H9 (cell line): ENCODE results near the gene KREMEN2. TPM values are rescaled to one million over a fixed set of nuclear protein-coding genes. Genes with fewer than 3 reads are reported as not detected.

Source experiments
- DNase-seq: peaks from one replicate; pipeline ENCODE4 v3.0.0-alpha.2; 2017
- H2AFZ ChIP-seq: one replicate; pipeline ENCODE4 v1.6.1; 2013; ENCODE audit warnings: mild to moderate bottlenecking, low read length, control low read depth, moderate library complexity
- H2AK5ac ChIP-seq: 2 replicates; pipeline ENCODE4 v1.6.1; 2013; ENCODE audit warnings: low read length, control low read depth, mixed read lengths; ENCODE audit not compliant: insufficient read length
- H2BK120ac ChIP-seq: one replicate; pipeline ENCODE4 v1.6.1; 2013; ENCODE audit warnings: low read depth, mild to moderate bottlenecking, low read length, control low read depth, inconsistent platforms; ENCODE audit not compliant: poor library complexity, severe bottlenecking
- H2BK12ac ChIP-seq: 2 replicates; pipeline ENCODE4 v1.6.1; 2013; ENCODE audit warnings: low read length, control low read depth, mixed read lengths, low read depth; ENCODE audit not compliant: insufficient read length
- H2BK15ac ChIP-seq: 2 replicates; pipeline ENCODE4 v1.6.1; 2013; ENCODE audit warnings: low read depth, low read length, control low read depth
- H2BK20ac ChIP-seq: one replicate; pipeline ENCODE4 v1.6.1; 2013; ENCODE audit warnings: low read depth, mild to moderate bottlenecking, low read length, control low read depth, inconsistent platforms; ENCODE audit not compliant: poor library complexity, severe bottlenecking
- H2BK5ac ChIP-seq: 2 replicates; pipeline ENCODE4 v1.6.1; 2013; ENCODE audit warnings: low read length, control low read depth, mixed read lengths; ENCODE audit not compliant: insufficient read length
- H3K14ac ChIP-seq: 2 replicates; pipeline ENCODE4 v1.6.1; 2013; ENCODE audit warnings: low read length, control low read depth; ENCODE audit not compliant: insufficient read depth
- H3K18ac ChIP-seq: 2 replicates; pipeline ENCODE4 v1.6.1; 2013; ENCODE audit warnings: low read depth, mild to moderate bottlenecking, mixed read lengths, low read length, control low read depth; ENCODE audit not compliant: insufficient read length
- H3K23ac ChIP-seq: 2 replicates; pipeline ENCODE4 v1.6.1; 2013; ENCODE audit warnings: low read length, control low read depth, mixed read lengths, low read depth; ENCODE audit not compliant: insufficient read length
- H3K23me2 ChIP-seq: 2 replicates; pipeline ENCODE4 v1.6.1; 2013; ENCODE audit warnings: low read depth, mild to moderate bottlenecking, mixed read lengths, low read length, control low read depth; ENCODE audit not compliant: insufficient read length, poor library complexity, severe bottlenecking
- H3K27ac ChIP-seq: 2 replicates; pipeline ENCODE4 v1.5.1; 2013; ENCODE audit warnings: low read length, control low read depth, mixed read lengths, low read depth; ENCODE audit not compliant: insufficient read length
- H3K27me3 ChIP-seq: 2 replicates; pipeline ENCODE4 v1.6.1; 2013; ENCODE audit warnings: low read length, control low read depth, inconsistent platforms; ENCODE audit not compliant: insufficient read depth
- H3K4ac ChIP-seq: 2 replicates; pipeline ENCODE4 v1.6.1; 2013; ENCODE audit warnings: low read depth, mild to moderate bottlenecking, control low read depth, inconsistent platforms, low read length, moderate library complexity
- H3K4me1 ChIP-seq: 2 replicates; pipeline ENCODE4 v1.6.1; 2013; ENCODE audit warnings: low read length, control low read depth, inconsistent platforms; ENCODE audit not compliant: insufficient read depth
- H3K4me2 ChIP-seq: 2 replicates; pipeline ENCODE4 v1.6.1; 2013; ENCODE audit warnings: low read length, control low read depth, mixed read lengths; ENCODE audit not compliant: insufficient read length, insufficient read depth
- H3K56ac ChIP-seq: 2 replicates; pipeline ENCODE4 v1.6.1; 2013; ENCODE audit warnings: low read depth, mild to moderate bottlenecking, mixed read lengths, low read length, control low read depth; ENCODE audit not compliant: insufficient read length
- H3K79me1 ChIP-seq: 2 replicates; pipeline ENCODE4 v1.6.1; 2013; ENCODE audit warnings: low read depth, mild to moderate bottlenecking, moderate library complexity, low read length, control low read depth, inconsistent platforms; ENCODE audit not compliant: insufficient read depth, poor library complexity, severe bottlenecking
- H3K79me2 ChIP-seq: 2 replicates; pipeline ENCODE4 v1.6.1; 2013; ENCODE audit warnings: low read length, control low read depth, inconsistent platforms; ENCODE audit not compliant: insufficient read depth
- H3K9ac ChIP-seq: 2 replicates; pipeline ENCODE4 v1.6.1; 2013; ENCODE audit warnings: low read length, control low read depth, mixed read lengths; ENCODE audit not compliant: insufficient read length; ENCODE audit errors: extremely low read depth
- H3K9me3 ChIP-seq: one replicate; pipeline ENCODE4 v1.6.1; 2013; ENCODE audit warnings: low read depth, low read length, inconsistent platforms; ENCODE audit not compliant: control insufficient read depth
- H3T11ph ChIP-seq: one replicate; pipeline ENCODE4 v1.6.1; 2013; ENCODE audit warnings: mild to moderate bottlenecking, low read length, control low read depth, inconsistent platforms
- H4K20me1 ChIP-seq: one replicate; pipeline ENCODE4 v1.6.1; 2013; ENCODE audit not compliant: control insufficient read depth, insufficient read length, insufficient read depth
- H4K5ac ChIP-seq: 2 replicates; pipeline ENCODE4 v1.6.1; 2013; ENCODE audit warnings: low read depth, mild to moderate bottlenecking, mixed read lengths, low read length, control low read depth; ENCODE audit not compliant: insufficient read length
- H4K8ac ChIP-seq: replicated peaks from 2 replicates; pipeline ENCODE4 v1.6.1; 2013; ENCODE audit warnings: low read length, control low read depth, mixed read lengths, low read depth; ENCODE audit not compliant: insufficient read length
- H4K91ac ChIP-seq: 2 replicates; pipeline ENCODE4 v1.6.1; 2013; ENCODE audit warnings: low read depth, mild to moderate bottlenecking, moderate library complexity, mixed read lengths, low read length, control low read depth; ENCODE audit not compliant: insufficient read length
- H3K27ac Mint-ChIP-seq, 3 experiments: 2 replicates in 2 of 3; 3 replicates in 1 of 3; pipeline ENCODE4 v1.8.0; 2020 to 2021; ENCODE audit warnings: mixed read lengths in 3 of 3, mild to moderate bottlenecking in 1 of 3, moderate library complexity in 1 of 3
- H3K27me3 Mint-ChIP-seq: 2 replicates; pipeline ENCODE4 v1.8.0; 2021; ENCODE audit warnings: low read depth, mild to moderate bottlenecking, moderate library complexity, mixed read lengths
- H3K36me3 Mint-ChIP-seq, 3 experiments: 2 replicates in 2 of 3; 3 replicates in 1 of 3; pipeline ENCODE4 v1.8.0; 2020 to 2021; ENCODE audit warnings: low read depth in 3 of 3, mixed read lengths in 3 of 3; ENCODE audit not compliant: insufficient read depth in 1 of 3
- H3K4me1 Mint-ChIP-seq, 2 experiments: 2 replicates each; pipeline ENCODE4 v1.8.0; 2020; ENCODE audit warnings: mixed read lengths in 2 of 2
- H3K4me3 Mint-ChIP-seq, 2 experiments: 2 replicates in 1 of 2; 3 replicates in 1 of 2; pipeline ENCODE4 v1.8.0; 2020 to 2021; ENCODE audit warnings: mild to moderate bottlenecking in 2 of 2, mixed read lengths in 2 of 2, moderate library complexity in 1 of 2
- H3K9me3 Mint-ChIP-seq, 2 experiments: 2 replicates in 1 of 2; 3 replicates in 1 of 2; pipeline ENCODE4 v1.8.0; 2020; ENCODE audit warnings: mild to moderate bottlenecking in 2 of 2, mixed read lengths in 2 of 2, moderate library complexity in 1 of 2
- CTCF ChIP-seq: fragments of 200-600 bp; sonication (generic); conservative IDR thresholded peaks from 3 replicates; pipeline ENCODE4 v1.8.0; 2021; ENCODE audit warnings: antibody characterized with exemption, mild to moderate bottlenecking
- WGBS: extraction: QIAGEN DNeasy Blood & Tissue Kit; methylation state at CpG from one replicate; pipeline ENCODE4 v1.1.7; 2013; ENCODE audit warnings: missing lambda C conversion rate, low lambda C conversion rate, mixed read lengths; ENCODE audit not compliant: insufficient read length; ENCODE audit errors: extremely low coverage; 5-methylcytosine and 5-hydroxymethylcytosine counted together
- total RNA-seq: library from RNA; stranded (reverse); gene quantifications from 2 replicates; pipeline ENCODE4 v1.2.1, GENCODE V29; 2021

Gene KREMEN2
- total RNA-seq, 1 experiment from 2014 or later: 12.8 TPM

GRCh38 chr16:2980227-2981176 lies 16.4 kb downstream of the KREMEN2 start, which contains the start of gene PKMYT1:
TSS of gene PKMYT1 (minus strand) at chr16:2980446. CDS start at chr16:2979657, 789 bp downstream.
- H3K9me3 Mint-ChIP-seq: no peaks in the 10 kb centered on the region
- TF ChIP-seq CTCF: no peak
- H3K27ac ChIP-seq: no peak within 1 kb of the TSS
- no CpG with 5 or more reads among the region's 91 CpGs for WGBS
- H2BK15ac ChIP-seq: no peak within 1 kb of the TSS
- H3K27ac Mint-ChIP-seq: peak within 1 kb of the TSS; percentile 90 to 99 (median 91)
- no peaks in the 10 kb centered on the region for H4K20me1 ChIP-seq
- no peak within 1 kb of the TSS for H2BK120ac ChIP-seq
- H2BK12ac ChIP-seq: no peak within 1 kb of the TSS
- H3K27me3 Mint-ChIP-seq: peaks cover 6% of the 10 kb centered on the region
- peak within 1 kb of the TSS; percentile 28 for H3K4me2 ChIP-seq
- H3K56ac ChIP-seq: no peak within 1 kb of the TSS
- H2BK20ac ChIP-seq: no peak within 1 kb of the TSS
- peak within 1 kb of the TSS; percentile 47 for H3K14ac ChIP-seq
- H3K4me3 Mint-ChIP-seq: peak within 1 kb of the TSS; percentile 87 to 90
- H3K9me3 ChIP-seq: no peaks in the 10 kb centered on the region
- H2BK5ac ChIP-seq: no peak within 1 kb of the TSS
- peak within 1 kb of the TSS; percentile 76 for H3K18ac ChIP-seq
- H3K9ac ChIP-seq: peak within 1 kb of the TSS; percentile 56
- no peak within 1 kb of the TSS for H2AFZ ChIP-seq
- H3K4me1 Mint-ChIP-seq: peaks cover 26 to 31% of the 10 kb centered on the region in 2 experiments
- no peak within 1 kb of the TSS for H3K4ac ChIP-seq
- no peak within 1 kb of the TSS for H2AK5ac ChIP-seq
- H3K23ac ChIP-seq: no peak within 1 kb of the TSS
- no peak within 1 kb of the TSS for H3T11ph ChIP-seq
- H3K79me2 ChIP-seq: no peaks in the 10 kb centered on the region; the same call in 1 of the 2 replicates
- DNase-seq: peak; percentile 87
- no peak within 1 kb of the TSS for H4K5ac ChIP-seq
- no peak within 1 kb of the TSS for H4K8ac ChIP-seq
- H3K36me3 Mint-ChIP-seq: peaks cover 7 to 28% (median 21%) of the 10 kb centered on the region in 3 experiments; a peak in 6 of 7 replicates
- H3K27me3 ChIP-seq: no peaks in the 10 kb centered on the region
- peaks cover 9% of the 10 kb centered on the region for H3K23me2 ChIP-seq
- no peak within 1 kb of the TSS for H4K91ac ChIP-seq
- H3K79me1 ChIP-seq: no peaks in the 10 kb centered on the region
- no peaks in the 10 kb centered on the region for H3K4me1 ChIP-seq
